Measurements from ENCODE around the gene COBLL1.
"Not testable (repeated sequence)": the region's sequence is repeated elsewhere in the genome, so short reads cannot be mapped to it uniquely, and the experiment has no call there.

COBLL1 gene

GRCh38 chr2:164710837-164711765, 130.5 kb downstream of the COBLL1 start:
- no peak for DNase-seq

- DNase-seq: not testable (repeated sequence)
These were observed 131.3 kb downstream of the COBLL1 start for GRCh38 chr2:164710252-164710836.

- DNase-seq: no peak
These were observed 135.1 kb downstream of the COBLL1 start for GRCh38 chr2:164706522-164706921.

GRCh38 chr2:164705412-164706167, 136.0 kb downstream of the COBLL1 start:
- DNase-seq: no peak

GRCh38 chr2:164703915-164704706, 137.5 kb downstream of the COBLL1 start:
- DNase-seq: no peak

- DNase-seq: no peak
These were observed 140.1 kb downstream of the COBLL1 start for GRCh38 chr2:164701565-164701964.

- DNase-seq: no peak
These were observed 141.2 kb downstream of the COBLL1 start for GRCh38 chr2:164700390-164700789.

- DNase-seq: no peak
These were observed 143.7 kb downstream of the COBLL1 start for GRCh38 chr2:164697688-164698461.

- no peak for DNase-seq
These were observed 145.0 kb downstream of the COBLL1 start for GRCh38 chr2:164696634-164697033.

- no peak for DNase-seq
These were observed 147.3 kb downstream of the COBLL1 start for GRCh38 chr2:164694275-164694695.

GRCh38 chr2:164693834-164694233, 147.8 kb downstream of the COBLL1 start:
- DNase-seq: no peak

GRCh38 chr2:164693390-164693789, 148.2 kb downstream of the COBLL1 start:
- DNase-seq: no peak

- DNase-seq: no peak
These were observed 148.7 kb downstream of the COBLL1 start for GRCh38 chr2:164692958-164693357.

GRCh38 chr2:164692114-164692513, 149.5 kb downstream of the COBLL1 start:
- DNase-seq: no peak

- no peak for DNase-seq
These were observed 150.2 kb downstream of the COBLL1 start for GRCh38 chr2:164691346-164691887.

GRCh38 chr2:164690361-164690760, 151.3 kb downstream of the COBLL1 start:
- DNase-seq: no peak

GRCh38 chr2:164688896-164689419, 152.7 kb downstream of the COBLL1 start:
- DNase-seq: no peak

- DNase-seq: no peak
These were observed 160.6 kb downstream of the COBLL1 start for GRCh38 chr2:164681009-164681408.

- DNase-seq: no peak
These were observed 162.9 kb downstream of the COBLL1 start for GRCh38 chr2:164678631-164679149.

GRCh38 chr2:164677733-164678132, 163.9 kb downstream of the COBLL1 start:
- no peak for DNase-seq

- no peak for DNase-seq
These were observed 164.4 kb downstream of the COBLL1 start for GRCh38 chr2:164677271-164677670.

Data from activated CD4-positive, alpha-beta T cell treated with anti-CD3 and anti-CD28 coated beads, Interleukin-2, amount 50 U/mL, for 1 hour (primary cell).